Neural progenitor cell (in vitro differentiated cells): ENCODE data around the gene E2F3.

Experiments used
- CTCF ChIP-seq: fragments of 200-600 bp; sonication (generic); IDR thresholded peaks from 2 replicates; pipeline ENCODE4 v1.5.1; 2017; ENCODE audit warnings: antibody characterized with exemption, mild to moderate bottlenecking
- EZH2 ChIP-seq: fragments of 200-600 bp; sonication (generic); IDR thresholded peaks from 2 replicates; pipeline ENCODE4 v1.6.1; 2017; ENCODE audit warnings: antibody characterized with exemption, mild to moderate bottlenecking, moderate library complexity
- EZH2phosphoT487 ChIP-seq: fragments of 200-600 bp; sonication (generic); IDR thresholded peaks from 2 replicates; pipeline ENCODE4 v1.6.1; 2017; ENCODE audit warnings: antibody characterized with exemption

- no peak for TF ChIP-seq CTCF
- no peak for TF ChIP-seq EZH2
- TF ChIP-seq EZH2phosphoT487 = no peak
Measured at GRCh38 chr6:20366082-20366830, 35.4 kb upstream of the E2F3 start.
